ENCODE results near the gene ZBTB40.

Gene ZBTB40

DNA sequence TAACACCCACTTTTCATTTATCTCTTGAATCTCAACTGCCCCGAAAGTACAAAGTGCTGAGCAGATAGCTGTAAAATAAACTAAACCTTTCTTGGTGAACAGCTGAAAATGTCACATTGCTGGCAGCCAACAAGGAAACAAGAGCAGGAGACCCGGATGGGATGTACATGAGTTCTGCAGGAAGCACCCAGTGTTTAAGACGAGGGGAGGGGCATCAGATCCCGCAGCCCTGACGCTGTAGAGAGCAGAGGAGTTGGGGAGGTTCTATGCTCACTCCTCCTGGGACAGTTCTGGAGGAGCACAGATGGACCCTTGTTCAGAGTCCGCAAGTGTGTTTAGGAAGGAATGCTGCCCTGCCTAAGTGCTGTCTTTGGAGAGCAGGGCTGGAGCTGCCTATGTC is 79.6 kb downstream of the ZBTB40 start:
- TF ChIP-seq, protein P1, sequence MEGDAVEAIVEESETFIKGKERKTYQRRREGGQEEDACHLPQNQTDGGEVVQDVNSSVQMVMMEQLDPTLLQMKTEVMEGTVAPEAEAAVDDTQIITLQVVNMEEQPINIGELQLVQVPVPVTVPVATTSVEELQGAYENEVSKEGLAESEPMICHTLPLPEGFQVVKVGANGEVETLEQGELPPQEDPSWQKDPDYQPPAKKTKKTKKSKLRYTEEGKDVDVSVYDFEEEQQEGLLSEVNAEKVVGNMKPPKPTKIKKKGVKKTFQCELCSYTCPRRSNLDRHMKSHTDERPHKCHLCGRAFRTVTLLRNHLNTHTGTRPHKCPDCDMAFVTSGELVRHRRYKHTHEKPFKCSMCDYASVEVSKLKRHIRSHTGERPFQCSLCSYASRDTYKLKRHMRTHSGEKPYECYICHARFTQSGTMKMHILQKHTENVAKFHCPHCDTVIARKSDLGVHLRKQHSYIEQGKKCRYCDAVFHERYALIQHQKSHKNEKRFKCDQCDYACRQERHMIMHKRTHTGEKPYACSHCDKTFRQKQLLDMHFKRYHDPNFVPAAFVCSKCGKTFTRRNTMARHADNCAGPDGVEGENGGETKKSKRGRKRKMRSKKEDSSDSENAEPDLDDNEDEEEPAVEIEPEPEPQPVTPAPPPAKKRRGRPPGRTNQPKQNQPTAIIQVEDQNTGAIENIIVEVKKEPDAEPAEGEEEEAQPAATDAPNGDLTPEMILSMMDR (IDR thresholded peaks at IDR 0.05; ENCODE audit: insufficient read depth, low read depth, low read length, missing control alignments), result no peak
- no peak overlapping the region for H3K4me3 ChIP-seq (ENCODE audit: low read length)
- no peak for DNase-seq (ENCODE audit: low read depth)

DNA sequence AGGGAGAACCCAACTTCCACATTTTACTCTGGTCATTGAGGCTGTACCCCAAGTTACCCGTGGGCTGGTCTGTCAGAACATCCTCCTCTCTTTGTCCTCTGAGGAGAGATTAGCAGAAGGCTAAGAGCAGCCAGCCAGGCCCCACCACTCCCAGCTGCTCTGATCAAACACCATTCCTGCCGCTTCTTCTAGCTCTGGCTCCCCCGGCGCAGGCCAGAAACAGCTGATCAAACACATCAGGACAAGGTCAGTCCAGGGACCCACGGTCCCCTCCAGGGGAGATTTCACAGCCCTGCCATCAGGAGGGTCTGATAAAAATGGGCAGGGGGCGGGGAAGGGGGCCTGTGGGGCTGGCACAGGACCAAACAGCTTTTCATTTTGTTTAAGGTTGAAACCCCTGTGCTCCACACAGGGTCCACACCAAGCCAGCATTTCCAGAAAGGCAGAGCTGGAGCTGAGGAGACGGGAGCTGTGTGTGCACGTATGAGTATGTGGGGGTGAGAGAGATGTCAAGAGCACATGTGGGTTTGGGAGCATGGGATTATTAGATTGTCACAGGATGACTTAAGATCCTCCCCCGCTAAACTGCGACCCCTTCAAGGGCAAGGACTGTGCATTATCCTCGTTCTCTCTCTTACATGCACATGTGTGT is 81.7 kb downstream of the ZBTB40 start:
- no peak for DNase-seq (ENCODE audit: low read depth)
- TF ChIP-seq, protein P1 (IDR thresholded peaks at IDR 0.05; ENCODE audit: insufficient read depth, low read depth, low read length, missing control alignments), result no peak
- H3K4me3 ChIP-seq (ENCODE audit: low read length), result no peak overlapping the region

DNA sequence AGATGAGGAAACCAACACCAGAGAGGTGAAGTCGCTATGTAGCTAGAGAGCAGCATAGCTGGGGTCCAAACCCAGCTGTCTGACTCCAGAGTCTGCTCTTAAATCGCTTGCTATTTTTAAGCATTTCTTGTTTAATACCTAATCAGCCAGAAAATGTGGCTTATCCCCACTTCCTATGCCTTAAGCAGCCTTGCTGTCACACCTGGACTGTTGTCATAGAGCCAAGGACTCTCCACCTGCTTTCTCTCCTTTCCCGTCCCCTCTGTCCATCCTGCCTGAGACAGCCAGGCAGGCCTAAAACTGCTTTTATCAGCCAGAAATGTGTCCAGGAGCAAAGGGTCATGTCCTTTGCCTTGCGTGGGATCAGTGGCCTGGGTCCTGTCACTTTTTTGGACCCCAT is 83.3 kb downstream of the ZBTB40 start:
- DNase-seq (ENCODE audit: low read depth), result no peak
- no peak overlapping the region for H3K4me3 ChIP-seq (ENCODE audit: low read length)
- TF ChIP-seq, protein P1 (IDR thresholded peaks at IDR 0.05; ENCODE audit: insufficient read depth, low read depth, low read length, missing control alignments), result no peak

DNA sequence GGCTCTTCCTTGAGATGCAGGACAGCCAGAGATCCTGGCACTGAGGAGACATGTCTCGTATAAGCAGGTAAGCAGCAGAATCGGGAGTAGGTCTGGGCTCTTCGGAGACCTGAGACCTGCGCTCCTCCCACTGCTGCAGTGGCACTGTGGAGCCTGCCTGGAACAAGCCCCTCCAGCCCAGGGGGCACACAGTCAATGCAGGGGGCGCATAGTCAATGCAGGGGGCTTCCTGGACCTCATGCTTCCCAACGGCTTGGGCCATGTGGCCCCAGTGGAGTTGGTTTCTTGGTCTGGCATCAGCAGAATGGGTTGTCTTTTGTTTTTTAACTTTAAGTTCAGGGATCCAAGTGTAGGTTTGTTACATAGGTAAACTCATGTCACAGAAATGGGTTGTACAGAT is 83.7 kb downstream of the ZBTB40 start:
- DNase-seq (ENCODE audit: low read depth), result no peak
- H3K4me3 ChIP-seq (ENCODE audit: low read length), result no peak overlapping the region
- TF ChIP-seq, protein P1 (IDR thresholded peaks at IDR 0.05; ENCODE audit: insufficient read depth, low read depth, low read length, missing control alignments), result no peak

DNA sequence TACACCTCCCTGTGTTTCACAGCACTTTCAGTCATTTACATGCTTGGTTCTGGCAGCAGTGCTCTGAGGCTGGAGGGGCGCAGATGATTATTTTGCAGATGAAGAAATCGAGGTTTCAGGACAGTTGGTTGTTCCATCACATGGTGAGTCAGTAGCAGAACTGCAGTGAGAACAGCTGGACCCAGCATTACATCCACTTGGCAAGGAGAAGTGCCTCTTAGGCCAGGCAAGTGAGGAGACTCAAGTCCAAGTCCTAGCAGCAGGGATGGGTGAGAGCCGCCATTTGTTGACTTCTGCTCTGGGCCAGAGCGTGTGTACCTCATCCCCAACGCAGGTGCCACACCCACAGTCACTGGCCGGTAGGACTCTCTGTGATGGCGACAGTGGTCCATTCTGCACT is 84.9 kb downstream of the ZBTB40 start:
- TF ChIP-seq, protein P1 (IDR thresholded peaks at IDR 0.05; ENCODE audit: insufficient read depth, low read depth, low read length, missing control alignments), result no peak
- H3K4me3 ChIP-seq (ENCODE audit: low read length), result no peak overlapping the region
- no peak for DNase-seq (ENCODE audit: low read depth)

DNA sequence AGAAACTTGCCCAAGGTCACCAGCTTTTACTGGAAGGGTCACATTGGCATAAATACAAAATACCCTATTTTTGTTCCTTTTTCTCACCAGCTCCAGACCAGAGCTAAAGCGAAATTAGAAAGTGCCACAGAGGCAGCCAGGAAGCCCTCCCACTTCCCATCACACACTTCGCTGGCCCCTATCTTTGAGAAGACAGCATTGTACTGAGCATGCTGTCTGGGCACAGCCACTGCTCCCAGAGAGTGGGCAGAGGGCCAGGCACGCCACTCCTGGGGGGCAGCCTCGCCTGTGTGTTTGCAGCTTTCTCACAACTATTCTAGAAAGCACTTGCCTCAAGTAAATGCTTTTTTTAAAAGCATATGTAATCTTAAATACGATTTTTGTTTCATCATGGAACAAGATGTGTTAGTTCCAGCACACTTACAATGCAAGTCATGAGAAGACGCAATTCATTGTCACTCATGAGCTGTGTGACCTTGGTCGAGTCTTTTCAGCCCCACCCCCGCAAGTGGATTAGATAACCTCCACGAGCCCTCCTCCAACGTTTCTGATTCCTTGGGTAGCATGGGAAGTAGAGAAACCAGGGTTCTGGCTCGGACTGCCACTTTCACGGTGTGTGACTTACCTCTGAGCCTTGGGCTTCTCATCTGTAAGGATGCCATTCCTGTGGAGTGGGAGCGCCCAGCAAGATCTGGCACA is 85.9 kb downstream of the ZBTB40 start:
- no peak for DNase-seq (ENCODE audit: low read depth)
- H3K4me3 ChIP-seq (ENCODE audit: low read length), result no peak overlapping the region
- TF ChIP-seq, protein P1 (IDR thresholded peaks at IDR 0.05; ENCODE audit: insufficient read depth, low read depth, low read length, missing control alignments), result no peak
